ENCODE results near the gene ZFP90.

GRCh38 chr16:68490358-68490757 is 48.7 kb upstream of the ZFP90 start:
- TF ChIP-seq GATA2 (IDR thresholded peaks at IDR 0.05; ENCODE audit: low read depth, low read length) (no peak), GATA3 (IDR thresholded peaks at IDR 0.05; ENCODE audit: low read depth, low read length) (no peak)
